ENCODE results near the gene TSPAN32. TPM values are rescaled to one million over a fixed set of nuclear protein-coding genes. Genes with fewer than 3 reads are reported as not detected.

The TSPAN32 gene
- total RNA-seq, 1 experiment from 2014 or later, result not detected

DNA sequence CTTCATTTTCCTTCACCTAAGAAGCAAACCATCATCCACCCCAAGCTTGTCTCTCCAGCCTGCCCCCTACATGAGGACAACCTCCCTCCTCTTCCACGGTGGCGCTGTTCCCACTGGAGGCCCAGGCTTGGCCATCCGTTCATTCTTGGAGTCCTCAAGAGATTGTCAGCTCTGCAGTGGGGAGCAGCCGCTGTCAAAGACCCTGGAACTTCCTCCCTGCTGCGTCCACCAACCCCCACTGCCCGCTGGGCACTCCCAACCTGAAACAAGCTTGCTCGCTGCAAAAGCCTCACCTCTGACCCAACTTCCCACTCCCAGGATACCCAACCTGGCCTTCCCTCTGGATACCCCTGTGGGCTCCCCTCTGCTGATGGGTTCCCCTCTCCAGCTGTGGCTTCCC lies 64.9 kb downstream of the TSPAN32 start:
- ChIA-PET CTCF (interaction anchor here (0.6 to 2.2 kb wide), 3 partner anchors 54 to 174 kb away, joined by 3 to 6 read pairs (median 3); no protein-coding TSS in a partner anchor), POLR2A (interaction anchor here (1.3 kb wide), 1 partner anchor 11 kb away, joined by 4 read pairs; no protein-coding TSS in a partner anchor)
- H3K36me3 Mint-ChIP-seq (ENCODE audit: insufficient read depth, unreplicated experiment), result no peaks in the 10 kb centered on the region
- peaks cover 23% of the 10 kb centered on the region for H3K27me3 Mint-ChIP-seq (ENCODE audit: insufficient read depth, unreplicated experiment)
- H3K27ac Mint-ChIP-seq (ENCODE audit: low read depth, unreplicated experiment), result no peak overlapping the region
- no peaks in the 10 kb centered on the region for H3K4me1 Mint-ChIP-seq (ENCODE audit: insufficient read depth, unreplicated experiment)
- intact Hi-C loops (cut with micrococcal nuclease), result no loop called here
- BruUV-seq (replicated peaks), result no TSS peak
- H3K4me3 Mint-ChIP-seq (ENCODE audit: unreplicated experiment), result no peak overlapping the region
- H3K9me3 Mint-ChIP-seq (ENCODE audit: unreplicated experiment), result no peaks in the 10 kb centered on the region
- no peak for DNase-seq (ENCODE audit: unreplicated experiment)
- TF ChIP-seq, protein P1, sequence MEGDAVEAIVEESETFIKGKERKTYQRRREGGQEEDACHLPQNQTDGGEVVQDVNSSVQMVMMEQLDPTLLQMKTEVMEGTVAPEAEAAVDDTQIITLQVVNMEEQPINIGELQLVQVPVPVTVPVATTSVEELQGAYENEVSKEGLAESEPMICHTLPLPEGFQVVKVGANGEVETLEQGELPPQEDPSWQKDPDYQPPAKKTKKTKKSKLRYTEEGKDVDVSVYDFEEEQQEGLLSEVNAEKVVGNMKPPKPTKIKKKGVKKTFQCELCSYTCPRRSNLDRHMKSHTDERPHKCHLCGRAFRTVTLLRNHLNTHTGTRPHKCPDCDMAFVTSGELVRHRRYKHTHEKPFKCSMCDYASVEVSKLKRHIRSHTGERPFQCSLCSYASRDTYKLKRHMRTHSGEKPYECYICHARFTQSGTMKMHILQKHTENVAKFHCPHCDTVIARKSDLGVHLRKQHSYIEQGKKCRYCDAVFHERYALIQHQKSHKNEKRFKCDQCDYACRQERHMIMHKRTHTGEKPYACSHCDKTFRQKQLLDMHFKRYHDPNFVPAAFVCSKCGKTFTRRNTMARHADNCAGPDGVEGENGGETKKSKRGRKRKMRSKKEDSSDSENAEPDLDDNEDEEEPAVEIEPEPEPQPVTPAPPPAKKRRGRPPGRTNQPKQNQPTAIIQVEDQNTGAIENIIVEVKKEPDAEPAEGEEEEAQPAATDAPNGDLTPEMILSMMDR (IDR thresholded peaks at IDR 0.05; ENCODE audit: unreplicated experiment), result no peak

DNA sequence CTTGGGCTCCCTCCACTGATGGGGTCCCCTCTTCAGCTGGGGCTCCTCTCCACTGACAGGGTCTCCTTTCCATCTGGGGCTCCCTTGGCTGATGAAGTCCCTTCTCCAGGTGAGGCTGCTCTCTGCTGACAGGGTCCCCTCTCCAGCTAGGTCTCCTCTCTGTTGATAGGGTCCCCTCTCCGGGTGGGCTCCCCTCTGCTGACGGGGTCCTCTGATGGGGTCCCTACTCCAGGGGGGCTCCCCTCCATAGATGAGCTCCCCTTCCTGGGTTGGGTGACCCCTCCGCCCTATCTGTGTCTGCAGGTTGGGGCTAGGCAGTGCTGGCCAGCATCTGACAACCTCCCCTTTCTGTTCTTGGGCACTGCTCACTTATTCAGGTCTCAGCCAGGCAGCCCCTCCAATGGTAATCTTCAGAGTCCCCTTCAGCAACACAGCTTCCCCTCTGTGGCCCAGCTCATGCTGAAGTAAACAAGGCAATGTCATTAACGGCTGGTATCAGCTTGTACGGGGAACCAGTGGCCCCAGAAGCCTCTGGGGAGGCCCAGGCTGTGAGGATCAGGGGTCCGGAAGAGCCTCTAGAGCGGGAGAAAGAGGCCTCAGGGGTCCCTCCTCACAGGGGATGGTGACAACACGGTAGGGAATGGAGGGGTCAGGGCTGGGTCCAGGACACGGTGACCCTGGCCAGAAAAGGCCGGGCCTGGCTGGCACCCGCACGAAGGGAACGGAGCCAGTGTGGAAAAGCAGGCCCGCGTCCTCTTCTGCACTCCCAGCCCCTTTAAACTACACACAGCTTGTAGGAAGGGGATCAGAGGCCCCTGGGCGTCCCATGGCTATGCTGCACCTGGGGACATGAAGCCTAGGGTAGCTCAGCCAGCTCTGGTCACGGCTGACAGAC lies 65.7 kb downstream of the TSPAN32 start:
- H3K4me1 Mint-ChIP-seq (ENCODE audit: insufficient read depth, unreplicated experiment), result no peaks in the 10 kb centered on the region
- no peak for DNase-seq (ENCODE audit: unreplicated experiment)
- peaks cover 15% of the 10 kb centered on the region for H3K27me3 Mint-ChIP-seq (ENCODE audit: insufficient read depth, unreplicated experiment)
- intact Hi-C loops (cut with micrococcal nuclease), result no loop called here
- TF ChIP-seq, protein P1 (IDR thresholded peaks at IDR 0.05; ENCODE audit: unreplicated experiment), result no peak
- H3K36me3 Mint-ChIP-seq (ENCODE audit: insufficient read depth, unreplicated experiment), result no peaks in the 10 kb centered on the region
- ChIA-PET CTCF (interaction anchor here (0.6 to 2.2 kb wide), 5 partner anchors 9 to 175 kb away, joined by 3 to 6 read pairs (median 3); no protein-coding TSS in a partner anchor), POLR2A (interaction anchor here (1.3 kb wide), 1 partner anchor 11 kb away, joined by 4 read pairs; no protein-coding TSS in a partner anchor)
- no peak overlapping the region for H3K27ac Mint-ChIP-seq (ENCODE audit: low read depth, unreplicated experiment)
- H3K4me3 Mint-ChIP-seq (ENCODE audit: unreplicated experiment), result no peak overlapping the region
- BruUV-seq (replicated peaks), result no TSS peak
- no peaks in the 10 kb centered on the region for H3K9me3 Mint-ChIP-seq (ENCODE audit: unreplicated experiment)

Other genes starting within 250 kb of the TSPAN32 start
- 0.29 and 0.35 TPM in 2 replicates for gene IGF2, start 162.6 kb upstream of the TSPAN32 start, total RNA-seq (2022)
- gene INS, start 140.8 kb upstream of the TSPAN32 start, total RNA-seq (2022), result not detected in 2 replicates
- 0.20 and 1.1 TPM in 2 replicates for gene TH, start 130.2 kb upstream of the TSPAN32 start, total RNA-seq (2022)
- not detected in 2 replicates for gene ASCL2, start 31.4 kb upstream of the TSPAN32 start, total RNA-seq (2022)
- gene C11orf21, start 95 bp upstream of the TSPAN32 start, total RNA-seq (2022), result not detected in 2 replicates
- gene CD81, start 75.3 kb downstream of the TSPAN32 start, total RNA-seq (2022), result 183 and 187 TPM in 2 replicates
- gene TSSC4, start 98.7 kb downstream of the TSPAN32 start, total RNA-seq (2022), result 69.9 and 70.3 TPM in 2 replicates
- not detected in 2 replicates for gene TRPM5, start 142.5 kb downstream of the TSPAN32 start, total RNA-seq (2022)
- gene KCNQ1, start 143.0 kb downstream of the TSPAN32 start, total RNA-seq (2022), result not detected in 2 replicates